DMS53 treated with DMSO at 0.1 percent for 48 hours (cell line): ENCODE measurements around the gene SSTR5.

Experiments
- DNase-seq: peaks from one replicate; lab custom pipeline; 2025; ENCODE audit not compliant: unreplicated experiment; lab: John Stamatoyannopoulos, UW

The SSTR5 gene

GRCh38 chr16:1121601-1122397 lies 49.3 kb downstream of the SSTR5 start:
- DNase-seq = no peak

- no peak for DNase-seq
These were observed 49.8 kb downstream of the SSTR5 start for GRCh38 chr16:1122398-1122765.

GRCh38 chr16:1123525-1124230 lies 51.1 kb downstream of the SSTR5 start:
- DNase-seq = no peak

- no peak for DNase-seq
These were observed 51.7 kb downstream of the SSTR5 start for GRCh38 chr16:1124291-1124690.

- DNase-seq = no peak
These were observed 52.2 kb downstream of the SSTR5 start for GRCh38 chr16:1124795-1125194.

GRCh38 chr16:1125471-1125870 lies 52.9 kb downstream of the SSTR5 start:
- no peak for DNase-seq

GRCh38 chr16:1126044-1126443 lies 53.5 kb downstream of the SSTR5 start:
- no peak for DNase-seq

GRCh38 chr16:1126586-1126985 lies 54.0 kb downstream of the SSTR5 start:
- DNase-seq = no peak

- no peak for DNase-seq
These were observed 54.6 kb downstream of the SSTR5 start for GRCh38 chr16:1127101-1127500.

- DNase-seq = no peak
These were observed 55.6 kb downstream of the SSTR5 start for GRCh38 chr16:1127971-1128715.

- no peak for DNase-seq
These were observed 56.8 kb downstream of the SSTR5 start for GRCh38 chr16:1129106-1129960.

GRCh38 chr16:1130382-1130781 lies 57.8 kb downstream of the SSTR5 start:
- DNase-seq = no peak
